Keratinocyte (primary cell): Measurements from ENCODE around the gene SOWAHC. TPM values are rescaled to one million over a fixed set of nuclear protein-coding genes. Genes with fewer than 3 reads are reported as not detected.

Source experiments
- DNase-seq: peaks from one replicate; pipeline ENCODE4 v3.0.0-alpha.2; 2011; ENCODE audit warnings: low read depth, missing footprints, low spot score
- FAIRE-seq: peaks from 2 replicates; lab custom pipeline; 2011; peaks lifted over from hg19 to GRCh38; lab: Jason Lieb, UNC
- H2AFZ ChIP-seq: 2 replicates; pipeline ENCODE4 v1.6.0; 2012; ENCODE audit warnings: low read length, control low read depth, inconsistent platforms; ENCODE audit not compliant: control insufficient read depth
- H3K27ac ChIP-seq: 2 replicates; pipeline ENCODE4 v1.5.1; 2011; ENCODE audit warnings: low read length; ENCODE audit not compliant: control insufficient read depth, insufficient read depth
- H3K27me3 ChIP-seq: 3 replicates; pipeline ENCODE4 v1.6.0; 2011; ENCODE audit warnings: low read length; ENCODE audit not compliant: control insufficient read depth, insufficient read depth; ENCODE audit errors: extremely low read depth
- H3K36me3 ChIP-seq, 2 experiments: 2 replicates in 1 of 2; 3 replicates in 1 of 2; pipeline ENCODE4 v1.5.1; 2011; ENCODE audit warnings: low read length in 2 of 2, mild to moderate bottlenecking in 1 of 2; ENCODE audit not compliant: control insufficient read depth in 2 of 2, insufficient read depth in 2 of 2; ENCODE audit errors: extremely low read depth in 1 of 2
- H3K4me1 ChIP-seq: 3 replicates; pipeline ENCODE4 v1.5.1; 2011; ENCODE audit warnings: low read length; ENCODE audit not compliant: control insufficient read depth, insufficient read depth; ENCODE audit errors: extremely low read depth
- H3K4me2 ChIP-seq: 3 replicates; pipeline ENCODE4 v1.6.0; 2011; ENCODE audit warnings: low read depth, low read length; ENCODE audit not compliant: control insufficient read depth, insufficient read depth; ENCODE audit errors: extremely low read depth
- H3K4me3 ChIP-seq, 3 experiments: fragments of 200-600 bp in 1 of 3; sonication (generic) in 1 of 3; 2 replicates in 2 of 3; 3 replicates in 1 of 3; pipeline ENCODE4 v1.5.1; 2011 to 2016; ENCODE audit warnings: low read length in 3 of 3, mild to moderate bottlenecking in 3 of 3, control low read depth in 2 of 3, inconsistent platforms in 1 of 3, low read depth in 1 of 3, mixed read lengths in 1 of 3, mixed run types in 1 of 3, moderate library complexity in 1 of 3; ENCODE audit not compliant: control insufficient read depth in 2 of 3, insufficient read depth in 2 of 3; ENCODE audit errors: extremely low read depth in 1 of 3
- H3K79me2 ChIP-seq: 2 replicates; pipeline ENCODE4 v1.6.0; 2012; ENCODE audit warnings: low read length; ENCODE audit not compliant: control insufficient read depth, insufficient read depth
- H3K9ac ChIP-seq: 3 replicates; pipeline ENCODE4 v1.6.0; 2011; ENCODE audit warnings: low read length; ENCODE audit not compliant: control insufficient read depth, insufficient read depth; ENCODE audit errors: extremely low read depth
- H3K9me1 ChIP-seq: 3 replicates; pipeline ENCODE4 v1.6.0; 2011; ENCODE audit warnings: low read length; ENCODE audit not compliant: control insufficient read depth, insufficient read depth; ENCODE audit errors: extremely low read depth
- H3K9me3 ChIP-seq: 2 replicates; pipeline ENCODE4 v1.5.1; 2012; ENCODE audit warnings: low read depth, low read length; ENCODE audit not compliant: control insufficient read depth
- H4K20me1 ChIP-seq: 3 replicates; pipeline ENCODE4 v1.6.0; 2011; ENCODE audit warnings: low read length; ENCODE audit not compliant: control insufficient read depth, insufficient read depth; ENCODE audit errors: extremely low read depth
- EZH2 ChIP-seq: IDR thresholded peaks from one replicate; pipeline ENCODE4 v1.6.1; 2012; ENCODE audit warnings: inconsistent platforms, mild to moderate bottlenecking, low read length, moderate library complexity
- dilution Hi-C: fragments of 300-500 bp; cut with MboI; formaldehyde crosslinking; loops from one replicate; pipeline ENCODE4 v1.7.0; 2020; ENCODE audit warnings: low sequenced_read_pairs; ENCODE audit not compliant: extremely low pct_ligation_motif_present
- polyA plus RNA-seq, 5 experiments: library from polyadenylated mRNA; depleted of rRNA in 3 of 5; stranded (reverse) in 3 of 5; stranded (forward) in 1 of 5; unstranded in 1 of 5; fragments of >200 nt; gene quantifications; 1 replicate in 1 of 5; 2 replicates in 3 of 5; 3 replicates in 1 of 5; pipeline versions ENCODE4 v1.2.1 to v1.2.3, GENCODE V29; 2011 to 2012; ENCODE audit warnings: missing spikeins in 2 of 5, low read depth in 1 of 5, low replicate concordance in 1 of 5
- TF ChIP-seq, protein P1 (sequence below), 3 experiments: IDR thresholded peaks in 1 of 3; conservative IDR thresholded peaks in 1 of 3; optimal IDR thresholded peaks in 1 of 3; 2 replicates in 2 of 3; 3 replicates in 1 of 3; pipeline versions ENCODE3 to v1.5.1; 2011; ENCODE audit warnings: low read length in 3 of 3, mild to moderate bottlenecking in 3 of 3, moderate library complexity in 2 of 3, control low read depth in 1 of 3, inconsistent platforms in 1 of 3; ENCODE audit not compliant: insufficient read depth in 2 of 3; ENCODE audit errors: extremely low read depth in 1 of 3

SOWAHC gene
- polyA plus RNA-seq, 1 donor (not counting 4 experiments of a cell fraction or from before 2014, with no cell fraction given), result 22.3 TPM

DNA sequence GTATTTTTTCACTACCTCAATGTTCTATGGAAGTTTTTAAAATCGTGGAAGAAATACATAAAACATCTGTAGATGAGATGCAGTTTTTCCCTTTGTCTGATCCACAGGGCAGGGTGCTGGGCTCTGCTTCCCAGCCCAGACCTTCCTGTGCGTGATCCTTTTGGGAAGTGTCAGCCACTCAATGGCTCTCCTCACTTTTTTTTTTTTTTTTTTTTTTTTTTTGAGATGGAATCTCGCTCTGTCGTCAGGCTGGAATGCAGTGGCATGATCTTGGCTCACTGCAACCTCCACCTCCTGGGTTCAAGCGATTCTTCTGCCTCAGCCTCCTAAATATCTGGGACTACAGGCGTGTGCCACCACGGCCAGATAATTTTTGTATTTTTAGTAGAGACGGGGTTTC, 32.8 kb downstream of the SOWAHC start:
- Histone ChIP-seq H3K36me3 (no peaks in the 10 kb centered on the region), H3K4me2 (no peak overlapping the region), H3K9me3 (no peaks in the 10 kb centered on the region), H3K9ac (no peak overlapping the region), H3K9me1 (no peaks in the 10 kb centered on the region), H3K4me3 (no peak overlapping the region), H3K27me3 (no peaks in the 10 kb centered on the region), H4K20me1 (no peaks in the 10 kb centered on the region), H3K27ac (no peak overlapping the region), H2AFZ (no peak overlapping the region), H3K79me2 (no peaks in the 10 kb centered on the region), H3K4me1 (peaks cover 15% of the 10 kb centered on the region)
- dilution Hi-C loops, result no loop called here
- TF ChIP-seq, protein P1, sequence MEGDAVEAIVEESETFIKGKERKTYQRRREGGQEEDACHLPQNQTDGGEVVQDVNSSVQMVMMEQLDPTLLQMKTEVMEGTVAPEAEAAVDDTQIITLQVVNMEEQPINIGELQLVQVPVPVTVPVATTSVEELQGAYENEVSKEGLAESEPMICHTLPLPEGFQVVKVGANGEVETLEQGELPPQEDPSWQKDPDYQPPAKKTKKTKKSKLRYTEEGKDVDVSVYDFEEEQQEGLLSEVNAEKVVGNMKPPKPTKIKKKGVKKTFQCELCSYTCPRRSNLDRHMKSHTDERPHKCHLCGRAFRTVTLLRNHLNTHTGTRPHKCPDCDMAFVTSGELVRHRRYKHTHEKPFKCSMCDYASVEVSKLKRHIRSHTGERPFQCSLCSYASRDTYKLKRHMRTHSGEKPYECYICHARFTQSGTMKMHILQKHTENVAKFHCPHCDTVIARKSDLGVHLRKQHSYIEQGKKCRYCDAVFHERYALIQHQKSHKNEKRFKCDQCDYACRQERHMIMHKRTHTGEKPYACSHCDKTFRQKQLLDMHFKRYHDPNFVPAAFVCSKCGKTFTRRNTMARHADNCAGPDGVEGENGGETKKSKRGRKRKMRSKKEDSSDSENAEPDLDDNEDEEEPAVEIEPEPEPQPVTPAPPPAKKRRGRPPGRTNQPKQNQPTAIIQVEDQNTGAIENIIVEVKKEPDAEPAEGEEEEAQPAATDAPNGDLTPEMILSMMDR (optimal IDR thresholded peaks at IDR 0.05 in 1 of 3, IDR thresholded peaks at IDR 0.05 in 1 of 3, conservative IDR thresholded peaks at IDR 0.05 in 1 of 3; ENCODE audit: extremely low read depth in 1 of 3, insufficient read depth in 2 of 3, low read length in 3 of 3), result no peak
- TF ChIP-seq EZH2, result no peak
- DNase-seq (no peak), FAIRE-seq (no peak)

DNA sequence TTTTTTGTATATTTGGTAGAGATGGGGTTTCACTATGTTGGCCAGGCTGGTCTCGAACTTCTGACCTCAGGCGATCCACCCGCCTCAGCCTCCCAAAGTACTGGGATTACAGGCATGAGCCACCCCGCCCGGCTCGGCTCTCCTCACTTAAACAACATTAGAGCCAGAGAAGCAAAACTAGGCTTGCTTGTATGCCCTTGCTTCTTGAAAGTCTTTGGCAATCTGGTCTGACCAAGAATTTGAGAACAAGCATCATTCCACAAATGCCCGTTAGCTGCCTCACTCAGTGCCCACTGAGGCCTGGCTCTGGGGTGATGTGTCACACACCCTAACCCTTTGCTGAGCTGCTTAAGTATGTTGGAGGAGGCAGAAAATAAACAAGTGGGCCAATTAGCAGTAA, 33.5 kb downstream of the SOWAHC start:
- H3K36me3 ChIP-seq, result no peaks in the 10 kb centered on the region
- H3K4me1 ChIP-seq, result peaks cover 15% of the 10 kb centered on the region
- no peaks in the 10 kb centered on the region for H3K9me3 ChIP-seq
- DNase-seq (no peak), FAIRE-seq (no peak)
- H3K27me3 ChIP-seq, result no peaks in the 10 kb centered on the region
- H4K20me1 ChIP-seq, result no peaks in the 10 kb centered on the region
- H3K79me2 ChIP-seq, result no peaks in the 10 kb centered on the region
- H3K4me2 ChIP-seq, result no peak overlapping the region
- no peak overlapping the region for H3K4me3 ChIP-seq
- dilution Hi-C loops, result no loop called here
- no peak overlapping the region for H3K27ac ChIP-seq
- no peak overlapping the region for H3K9ac ChIP-seq
- H3K9me1 ChIP-seq, result no peaks in the 10 kb centered on the region
- no peak for TF ChIP-seq EZH2
- TF ChIP-seq, protein P1 (optimal IDR thresholded peaks at IDR 0.05 in 1 of 3, IDR thresholded peaks at IDR 0.05 in 1 of 3, conservative IDR thresholded peaks at IDR 0.05 in 1 of 3; ENCODE audit: extremely low read depth in 1 of 3, insufficient read depth in 2 of 3, low read length in 3 of 3), result no peak
- no peak overlapping the region for H2AFZ ChIP-seq
